Pons (tissue), 1 donor: ENCODE measurements around the gene SLC39A7.

Experiments
- DNase-seq: peaks from one replicate; pipeline ENCODE4 v3.0.0-alpha.2; 2016; ENCODE audit warnings: low spot score

Gene SLC39A7

GRCh38 chr6:33190504-33191107 lies 10.1 kb upstream of the SLC39A7 start:
- no peak for DNase-seq

DNA sequence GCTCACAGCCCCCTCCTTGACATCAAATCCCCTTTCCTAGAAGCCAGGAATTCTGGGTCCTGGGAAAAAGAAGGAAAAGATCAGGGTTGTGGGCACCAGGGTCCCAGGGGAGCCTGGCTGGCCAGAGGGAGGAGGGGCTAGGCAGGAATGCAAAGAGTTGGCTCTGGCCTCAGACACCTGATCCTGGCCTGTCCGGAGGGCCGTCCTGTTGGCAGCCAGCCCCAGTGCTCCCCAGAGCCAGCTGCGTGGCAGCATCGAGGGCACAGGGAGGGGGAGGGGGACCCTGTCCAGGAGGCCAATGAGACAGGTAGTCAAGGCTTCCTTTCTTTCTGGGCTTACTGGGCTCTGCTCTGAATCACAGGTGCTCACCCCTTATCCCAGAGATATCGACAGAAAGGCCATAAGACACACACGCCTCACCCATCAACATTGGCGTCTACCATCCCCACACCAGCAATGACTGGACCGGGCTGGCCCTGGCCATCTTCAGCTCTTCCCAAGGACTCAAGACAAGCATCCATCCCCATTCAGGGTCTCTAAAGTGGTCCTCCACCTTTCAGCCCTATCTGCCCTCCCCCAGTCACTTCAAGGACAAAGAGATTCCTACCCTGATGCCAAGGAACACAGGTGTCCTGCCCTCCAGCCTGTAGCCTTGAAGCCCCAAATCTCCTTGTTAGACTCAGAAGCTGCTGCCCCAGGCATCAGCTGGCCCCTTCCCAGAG lies 9.1 kb upstream of the SLC39A7 start:
- DNase-seq = no peak

DNA sequence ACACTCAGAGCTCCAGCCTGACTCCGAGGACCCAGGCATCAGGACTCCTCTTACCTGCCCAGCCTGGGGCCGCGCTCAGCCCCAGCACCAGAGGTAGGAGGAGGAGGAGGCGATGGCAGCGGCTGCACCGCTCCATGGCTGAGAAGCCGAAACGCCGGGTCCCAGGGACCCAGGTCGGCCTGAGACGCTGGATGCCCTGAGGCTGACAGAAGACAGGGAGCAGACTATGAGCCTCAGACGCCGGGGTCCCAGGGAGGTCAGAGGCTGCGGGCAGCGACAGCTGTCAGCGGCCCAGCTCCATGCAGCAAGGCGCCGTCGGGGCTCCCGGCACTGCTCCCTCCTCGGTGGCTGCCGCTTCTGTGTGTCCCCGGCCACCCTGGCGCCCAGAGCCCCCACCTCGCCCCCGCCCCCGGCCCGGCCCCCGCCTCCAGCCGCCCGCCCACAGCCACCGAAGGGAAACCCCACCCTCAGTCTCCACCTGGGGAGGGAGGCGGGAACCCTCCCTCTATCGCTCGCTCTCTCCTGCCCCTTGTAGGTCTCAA lies 8.5 kb upstream of the SLC39A7 start, which contains the start of gene COL11A2:
Gene COL11A2 (minus strand): TSS at position 363 of the 542 bp plus-strand sequence. CDS start 227 bp downstream, at position 136.
- no peak for DNase-seq

DNA sequence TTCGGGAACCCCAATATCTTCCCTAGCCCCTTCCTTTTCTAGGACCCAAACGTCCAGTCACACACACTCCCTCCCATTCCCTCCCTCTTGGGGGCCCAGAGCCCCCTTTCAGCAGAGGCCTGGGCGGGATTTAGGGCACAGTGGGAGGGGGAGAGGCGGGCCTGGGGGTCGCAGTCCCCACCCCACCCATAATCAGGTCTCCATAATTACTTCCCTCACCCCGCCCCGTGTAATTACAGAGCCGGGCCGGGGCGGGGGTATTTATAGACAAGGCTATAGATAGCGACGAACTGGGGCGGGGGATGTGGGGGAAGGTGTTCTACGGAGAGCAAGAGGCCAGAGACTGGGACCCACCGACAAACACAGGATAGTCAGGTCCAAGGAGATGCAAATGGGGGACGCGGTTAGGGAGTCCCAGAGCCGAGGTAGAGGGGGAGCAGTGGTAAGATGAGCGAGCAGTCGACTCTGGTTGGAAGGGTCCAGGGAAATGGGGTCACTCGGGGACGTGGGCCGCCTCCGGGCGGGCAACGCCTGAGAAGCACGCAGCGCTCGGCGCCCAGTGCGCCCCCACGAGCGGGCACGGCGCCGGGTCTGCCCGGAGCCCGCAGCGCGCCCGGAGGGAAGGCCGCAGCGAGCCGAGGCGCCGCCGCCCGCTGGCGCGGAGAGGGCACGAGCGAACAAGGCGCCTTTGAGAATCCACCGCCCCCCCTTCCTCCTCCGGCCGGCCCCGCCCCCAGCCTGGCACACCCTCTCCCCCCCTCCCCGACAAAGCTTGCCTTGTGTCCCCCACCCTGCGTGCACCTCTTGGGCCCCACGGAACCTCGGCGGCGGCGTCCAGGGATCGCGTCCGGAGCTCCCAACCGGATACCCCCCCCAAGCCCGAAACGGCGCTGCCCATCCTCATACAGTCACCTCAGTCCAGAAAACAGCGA lies 7.7 kb upstream of the SLC39A7 start:
- DNase-seq = peak; percentile 66

DNA sequence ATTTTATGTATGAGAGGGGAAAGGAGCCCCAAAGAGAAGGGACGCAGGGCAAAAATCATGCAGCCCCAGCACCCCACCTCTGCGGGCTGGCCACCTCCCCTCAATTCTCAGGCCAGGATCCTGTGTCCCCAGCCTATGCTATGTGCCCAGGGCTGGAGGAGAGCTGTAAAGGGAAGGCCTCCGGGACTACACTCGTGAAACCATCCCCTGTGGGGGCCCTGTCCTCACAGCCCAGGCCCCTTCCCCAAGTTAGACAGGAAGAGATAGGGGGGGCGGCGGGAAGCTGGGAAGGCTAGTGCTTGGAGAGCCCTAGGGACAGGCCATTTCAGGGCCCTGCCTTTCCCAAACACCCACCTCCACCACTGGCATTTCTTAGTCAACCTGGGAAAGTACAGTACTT lies 7.0 kb upstream of the SLC39A7 start:
- no peak for DNase-seq

DNA sequence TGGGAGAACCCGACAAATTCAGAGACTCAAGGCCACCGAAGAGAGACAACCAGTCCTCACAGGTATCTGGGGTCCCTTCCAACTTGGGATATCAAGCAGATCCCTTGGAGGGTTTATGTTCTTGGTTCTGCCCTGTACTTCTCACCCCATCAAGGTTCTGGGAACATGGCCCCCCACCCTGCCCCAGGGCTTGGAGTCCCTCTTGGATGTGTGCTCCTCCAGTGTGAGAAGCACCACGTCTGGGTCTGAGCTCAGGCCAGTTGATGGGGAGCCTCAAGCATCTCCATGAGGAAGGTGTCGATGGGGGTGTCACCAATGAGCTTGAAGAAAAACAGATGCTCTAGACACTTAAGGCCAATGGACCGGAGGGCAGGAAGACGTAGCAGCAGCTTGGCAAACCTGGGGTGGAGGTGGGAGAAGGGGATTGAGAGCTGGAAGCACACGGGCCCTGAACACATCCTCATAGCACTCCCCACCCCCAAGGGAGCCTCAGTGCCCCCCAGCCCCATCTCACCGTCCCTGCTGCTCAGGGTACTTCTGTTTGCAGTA lies 6.2 kb upstream of the SLC39A7 start:
- no peak for DNase-seq

GRCh38 chr6:33195304-33196165 lies 5.1 kb upstream of the SLC39A7 start:
- DNase-seq = no peak

- DNase-seq = peak; percentile 89
Observed at GRCh38 chr6:33197431-33198048, 3.1 kb upstream of the SLC39A7 start.

- DNase-seq = no peak
Observed at GRCh38 chr6:33198159-33198852, 2.4 kb upstream of the SLC39A7 start.

DNA sequence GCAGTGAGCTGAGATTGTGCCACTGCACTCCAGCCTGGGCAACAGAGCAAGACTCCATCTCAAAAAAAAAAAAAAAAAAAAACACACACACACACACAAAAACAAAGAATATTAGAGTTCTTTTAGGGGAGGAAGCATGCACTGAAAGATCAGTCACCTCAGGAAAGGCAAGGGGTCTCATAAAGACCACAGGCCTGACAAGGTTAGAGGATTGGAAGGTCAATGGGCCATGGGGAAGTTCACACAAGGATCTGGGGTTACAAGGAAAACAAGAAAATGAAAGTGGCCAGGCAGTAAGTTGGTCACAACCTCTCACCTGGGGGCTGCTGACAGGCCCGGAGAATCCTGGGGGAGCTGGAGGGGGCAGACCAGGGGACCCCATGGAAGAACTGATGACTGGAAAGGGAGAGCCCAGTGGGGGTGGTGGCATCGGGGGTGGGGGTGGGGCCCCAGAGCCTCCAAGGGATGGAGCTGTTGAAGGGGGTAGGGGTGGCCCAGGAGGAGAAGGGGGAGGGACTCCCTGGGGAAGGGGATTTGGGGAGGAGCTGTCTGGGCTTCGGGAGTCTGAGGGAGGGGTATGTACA lies 1.7 kb upstream of the SLC39A7 start:
- DNase-seq = no peak

GRCh38 chr6:33199687-33200218 lies 914 bp upstream of the SLC39A7 start:
- peak; percentile 66 for DNase-seq

GRCh38 chr6:33201147-33201545 lies 479 bp downstream of the SLC39A7 start:
- no peak for DNase-seq

DNA sequence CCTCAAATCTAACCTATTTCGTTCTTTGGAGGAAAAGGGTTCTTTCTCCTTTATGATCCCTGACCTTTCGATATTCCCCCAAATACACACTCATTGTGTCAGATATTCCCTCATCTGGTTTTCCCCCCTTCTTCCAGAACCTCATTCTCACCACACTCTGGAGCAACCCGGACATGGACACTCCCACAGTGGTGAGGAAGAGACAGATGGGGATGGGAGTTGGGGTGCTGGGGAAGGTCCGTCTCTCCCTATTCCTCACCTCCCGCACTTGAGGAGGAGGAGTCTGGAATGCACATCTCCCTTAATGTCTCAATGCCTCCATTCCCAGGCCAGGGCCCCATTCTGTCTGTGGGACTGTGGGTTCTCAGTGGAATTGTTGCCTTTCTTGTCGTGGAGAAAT lies 1.3 kb downstream of the SLC39A7 start:
- no peak for DNase-seq

- DNase-seq = no peak
Observed at GRCh38 chr6:33202799-33203198, 2.1 kb downstream of the SLC39A7 start.

- DNase-seq = no peak
Observed at GRCh38 chr6:33203443-33204164, 2.9 kb downstream of the SLC39A7 start.

DNA sequence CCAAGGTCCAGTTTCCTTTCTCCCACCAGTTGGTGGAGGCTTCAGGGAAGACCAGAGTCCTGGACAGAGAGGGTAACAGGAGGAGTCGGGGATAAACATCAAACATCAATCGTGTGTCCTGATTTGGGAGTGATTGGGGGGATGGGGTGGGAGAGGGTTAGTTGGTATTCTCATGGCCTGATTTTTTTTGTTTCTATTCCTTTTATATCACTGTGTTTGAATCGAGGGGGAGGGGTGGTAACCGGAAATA lies 3.4 kb downstream of the SLC39A7 start:
- DNase-seq = no peak

- DNase-seq = peak; percentile 90
Observed at GRCh38 chr6:33204415-33205190, 3.9 kb downstream of the SLC39A7 start, which contains the start of gene HSD17B8. Gene HSD17B8, plus strand, starts transcription at chr6:33204655. Its CDS starts 14 bp downstream, at chr6:33204669.
